Loucy (cell line): ENCODE results near the gene CYP2R1.

ENCODE experiments used
- H2AFZ ChIP-seq: fragments of 200-600 bp; sonication (generic); 2 replicates; pipeline ENCODE4 v1.6.0; 2016; ENCODE audit warnings: antibody characterized with exemption, mild to moderate bottlenecking, low read length, moderate library complexity
- H3F3A ChIP-seq: fragments of 200-600 bp; 2 replicates; pipeline ENCODE4 v1.6.0; 2016; ENCODE audit warnings: antibody characterized with exemption, low read depth, mild to moderate bottlenecking
- H3K27me3 ChIP-seq: fragments of 200-600 bp; sonication (generic); 2 replicates; pipeline ENCODE4 v1.6.1; 2014; ENCODE audit warnings: low read length, mild to moderate bottlenecking; ENCODE audit not compliant: insufficient read depth, poor library complexity, severe bottlenecking
- H3K36me3 ChIP-seq: fragments of 200-600 bp; sonication (generic); 2 replicates; pipeline ENCODE4 v1.6.1; 2016; ENCODE audit warnings: low read length; ENCODE audit not compliant: insufficient read depth
- H3K4me1 ChIP-seq: fragments of 200-600 bp; sonication (generic); 2 replicates; pipeline ENCODE4 v1.5.1; 2014; ENCODE audit warnings: low read length, mild to moderate bottlenecking; ENCODE audit not compliant: insufficient read depth, poor library complexity, severe bottlenecking
- H3K4me2 ChIP-seq: fragments of 200-600 bp; sonication (generic); 2 replicates; pipeline ENCODE4 v1.6.0; 2014; ENCODE audit warnings: antibody characterized with exemption, low read length, low read depth, mild to moderate bottlenecking; ENCODE audit not compliant: poor library complexity, severe bottlenecking
- H3K4me3 ChIP-seq: fragments of 200-600 bp; sonication (generic); 2 replicates; pipeline ENCODE4 v1.5.1; 2014; ENCODE audit warnings: low read length, mild to moderate bottlenecking, mixed read lengths; ENCODE audit not compliant: poor library complexity, severe bottlenecking
- H3K79me2 ChIP-seq: fragments of 200-600 bp; sonication (generic); 2 replicates; pipeline ENCODE4 v1.6.1; 2014; ENCODE audit warnings: low read length; ENCODE audit not compliant: insufficient read depth
- H3K9ac ChIP-seq: fragments of 200-600 bp; sonication (generic); 2 replicates; pipeline ENCODE4 v1.6.0; 2014; ENCODE audit warnings: mild to moderate bottlenecking, low read depth, low read length, moderate library complexity; ENCODE audit not compliant: poor library complexity, severe bottlenecking
- H3K9me2 ChIP-seq: fragments of 200-600 bp; sonication (generic); replicated peaks from 2 replicates; pipeline ENCODE4 v1.6.1; 2016; ENCODE audit warnings: low read depth, low read length, mixed read lengths
- H3K9me3 ChIP-seq: fragments of 200-600 bp; sonication (generic); 2 replicates; pipeline ENCODE4 v1.6.1; 2014; ENCODE audit warnings: mild to moderate bottlenecking, antibody characterized with exemption, low read length, low read depth; ENCODE audit not compliant: insufficient read depth
- H4K20me1 ChIP-seq: fragments of 200-600 bp; sonication (generic); 2 replicates; pipeline ENCODE4 v1.6.0; 2014; ENCODE audit warnings: antibody characterized with exemption, low read length, mild to moderate bottlenecking; ENCODE audit not compliant: insufficient read depth, poor library complexity, severe bottlenecking
- CTCF ChIP-seq: fragments of 200-600 bp; sonication (generic); conservative IDR thresholded peaks from 2 replicates; pipeline ENCODE4 v1.5.1; 2014; ENCODE audit warnings: mild to moderate bottlenecking, antibody characterized with exemption, low read length
- EZH2phosphoT487 ChIP-seq: fragments of 200-600 bp; IDR thresholded peaks from 2 replicates; pipeline ENCODE4 v1.6.1; 2018; ENCODE audit warnings: antibody characterized with exemption, mild to moderate bottlenecking, moderate library complexity, borderline replicate concordance

Gene CYP2R1

GRCh38 chr11:14902650-14903350, 10.8 kb upstream of the CYP2R1 start:
- no peak overlapping the region for H3K4me2 ChIP-seq

GRCh38 chr11:14898906-14899305, 6.9 kb upstream of the CYP2R1 start:
- no peaks in the 10 kb centered on the region for H3K9me2 ChIP-seq
- H3K36me3 ChIP-seq = no peaks in the 10 kb centered on the region
- H3K4me1 ChIP-seq = peaks cover 10% of the 10 kb centered on the region
- H3K79me2 ChIP-seq = no peaks in the 10 kb centered on the region
- no peak overlapping the region for H3K4me3 ChIP-seq
- no peaks in the 10 kb centered on the region for H3K9me3 ChIP-seq
- no peaks in the 10 kb centered on the region for H3K27me3 ChIP-seq
- H3K4me2 ChIP-seq = no peak overlapping the region
- H3K9ac ChIP-seq = no peak overlapping the region
- no peaks in the 10 kb centered on the region for H4K20me1 ChIP-seq
- H2AFZ ChIP-seq = no peak overlapping the region
- no peaks in the 10 kb centered on the region for H3F3A ChIP-seq
- no peak for TF ChIP-seq EZH2phosphoT487
- no peak for TF ChIP-seq CTCF

More at GRCh38 chr11:14902650-14903350, 10.8 kb upstream of the CYP2R1 start:
- H3K79me2 ChIP-seq = no peaks in the 10 kb centered on the region
- no peaks in the 10 kb centered on the region for H3F3A ChIP-seq
- peaks cover 15% of the 10 kb centered on the region for H3K4me1 ChIP-seq
- no peak overlapping the region for H2AFZ ChIP-seq
- H3K36me3 ChIP-seq = no peaks in the 10 kb centered on the region
- no peak overlapping the region for H3K9ac ChIP-seq
- no peak overlapping the region for H3K4me3 ChIP-seq
- H3K9me3 ChIP-seq = no peaks in the 10 kb centered on the region
- TF ChIP-seq CTCF (no peak), EZH2phosphoT487 (no peak)
- H3K9me2 ChIP-seq = no peaks in the 10 kb centered on the region
- H4K20me1 ChIP-seq = no peaks in the 10 kb centered on the region
- no peaks in the 10 kb centered on the region for H3K27me3 ChIP-seq

GRCh38 chr11:14898355-14898754, 6.3 kb upstream of the CYP2R1 start:
- Histone ChIP-seq H3K4me1 (peaks cover 10% of the 10 kb centered on the region), H3K79me2 (no peaks in the 10 kb centered on the region), H3K4me2 (no peak overlapping the region), H4K20me1 (no peaks in the 10 kb centered on the region), H3F3A (no peaks in the 10 kb centered on the region), H3K36me3 (no peaks in the 10 kb centered on the region), H3K9ac (no peak overlapping the region), H3K9me2 (no peaks in the 10 kb centered on the region), H3K9me3 (no peaks in the 10 kb centered on the region), H2AFZ (no peak overlapping the region), H3K4me3 (no peak overlapping the region), H3K27me3 (no peaks in the 10 kb centered on the region)
- TF ChIP-seq EZH2phosphoT487 = no peak
- no peak for TF ChIP-seq CTCF
